Naive thymus-derived CD4-positive, alpha-beta T cell (primary cell): ENCODE results near the gene SH3D19. TPM values are rescaled to one million over a fixed set of nuclear protein-coding genes. Genes with fewer than 3 reads are reported as not detected.

Source experiments
- ATAC-seq: fragments of 150-1000 bp; cut with Tn5 transposase; 2 replicates; pipeline ENCODE4 v1.10.0; 2021; ENCODE audit warnings: mild to moderate bottlenecking, moderate library complexity
- CTCF ChIA-PET: fragments of 350-600 bp; sonication (Branson Sonifier 250); formaldehyde crosslinking; loops from one replicate; lab custom pipeline; 2021; ENCODE audit warnings: antibody characterized with exemption; lab: Charles Lee
- POLR2A ChIA-PET: fragments of 350-600 bp; sonication (Branson Sonifier 250); formaldehyde crosslinking; loops from one replicate; lab custom pipeline; 2021; ENCODE audit warnings: antibody characterized with exemption, inconsistent platforms; lab: Charles Lee
- DNase-seq, 9 donors: peaks; one replicate each; pipeline versions ENCODE4 v3.0.0 to v3.0.0-alpha.2; 2020 to 2022; ENCODE audit warnings: mixed read lengths in 1 of 9
- H3K27ac ChIP-seq: one replicate; pipeline ENCODE4 v1.7.0; 2013; ENCODE audit warnings: mild to moderate bottlenecking, low read depth, low read length, moderate library complexity
- H3K27me3 ChIP-seq, 2 donors: one replicate each; pipeline ENCODE4 v1.7.0; 2013; ENCODE audit warnings: low read length in 2 of 2, mild to moderate bottlenecking in 2 of 2, moderate library complexity in 2 of 2; ENCODE audit not compliant: control insufficient read depth in 2 of 2, insufficient read depth in 2 of 2
- H3K36me3 ChIP-seq, 3 experiments: 1 replicate in 2 of 3; 2 replicates in 1 of 3; pipeline ENCODE4 v1.7.0; 2013; ENCODE audit warnings: low read length in 3 of 3, mild to moderate bottlenecking in 3 of 3, moderate library complexity in 1 of 3; ENCODE audit not compliant: insufficient read depth in 3 of 3, control insufficient read depth in 2 of 3
- H3K4me1 ChIP-seq, 2 donors: one replicate each; pipeline ENCODE4 v1.7.0; 2013; ENCODE audit warnings: low read length in 2 of 2, mild to moderate bottlenecking in 2 of 2, moderate library complexity in 1 of 2; ENCODE audit not compliant: control insufficient read depth in 2 of 2, insufficient read depth in 2 of 2
- H3K4me3 ChIP-seq: 2 replicates; pipeline ENCODE4 v1.7.0; 2013; ENCODE audit warnings: mild to moderate bottlenecking, low read length
- H3K9me3 ChIP-seq, 3 experiments: 1 replicate in 2 of 3; 2 replicates in 1 of 3; pipeline ENCODE4 v1.7.0; 2013; ENCODE audit warnings: low read length in 3 of 3; ENCODE audit not compliant: control insufficient read depth in 2 of 3
- H3K27ac Mint-ChIP-seq, 9 donors: one replicate each; pipeline ENCODE4 v1.8.0; 2020 to 2022; ENCODE audit warnings: mixed read lengths in 9 of 9, mild to moderate bottlenecking in 8 of 9, moderate library complexity in 5 of 9, inconsistent platforms in 2 of 9
- H3K27me3 Mint-ChIP-seq, 5 donors: one replicate each; pipeline ENCODE4 v1.8.0; 2021 to 2022; ENCODE audit warnings: mixed read lengths in 5 of 5, mild to moderate bottlenecking in 1 of 5
- H3K36me3 Mint-ChIP-seq, 5 donors: one replicate each; pipeline ENCODE4 v1.8.0; 2020 to 2022; ENCODE audit warnings: mixed read lengths in 5 of 5, mild to moderate bottlenecking in 3 of 5, inconsistent platforms in 1 of 5
- H3K4me1 Mint-ChIP-seq, 7 donors: one replicate each; pipeline ENCODE4 v1.8.0; 2020 to 2022; ENCODE audit warnings: mixed read lengths in 7 of 7, mild to moderate bottlenecking in 3 of 7, inconsistent platforms in 1 of 7
- H3K4me3 Mint-ChIP-seq, 10 donors: one replicate each; pipeline ENCODE4 v1.8.0; 2020 to 2022; ENCODE audit warnings: mild to moderate bottlenecking in 10 of 10, mixed read lengths in 10 of 10, moderate library complexity in 6 of 10, inconsistent platforms in 2 of 10
- H3K9me3 Mint-ChIP-seq, 11 donors: one replicate each; pipeline ENCODE4 v1.8.0; 2020 to 2022; ENCODE audit warnings: mixed read lengths in 11 of 11, mild to moderate bottlenecking in 4 of 11, inconsistent platforms in 1 of 11, moderate library complexity in 1 of 11
- intact Hi-C, 2 donors: fragments of 100-400 bp; cut with micrococcal nuclease; formaldehyde crosslinking; loops; one replicate each; pipeline ENCODE4 v1.15.1; 2023
- polyA plus RNA-seq, 2 donors: library from polyadenylated mRNA; unstranded; fragments of 300-500 nt; fragmentation: Illumina TruSeq; gene quantifications; one replicate each; pipeline ENCODE4 v1.2.3, GENCODE V29; 2021
- total RNA-seq, 6 experiments: library from RNA in 5 of 6; stranded (reverse) in 5 of 6; gene quantifications; 1 replicate in 5 of 6; 2 replicates in 1 of 6; pipeline ENCODE4 v1.2.3 and lab custom pipeline; 2021 to 2026

SH3D19 gene
- total and polyA plus RNA-seq, 7 experiments from 2014 or later, result 0.66 to 1.8 (median 1.0) TPM; not detected in 2

DNA sequence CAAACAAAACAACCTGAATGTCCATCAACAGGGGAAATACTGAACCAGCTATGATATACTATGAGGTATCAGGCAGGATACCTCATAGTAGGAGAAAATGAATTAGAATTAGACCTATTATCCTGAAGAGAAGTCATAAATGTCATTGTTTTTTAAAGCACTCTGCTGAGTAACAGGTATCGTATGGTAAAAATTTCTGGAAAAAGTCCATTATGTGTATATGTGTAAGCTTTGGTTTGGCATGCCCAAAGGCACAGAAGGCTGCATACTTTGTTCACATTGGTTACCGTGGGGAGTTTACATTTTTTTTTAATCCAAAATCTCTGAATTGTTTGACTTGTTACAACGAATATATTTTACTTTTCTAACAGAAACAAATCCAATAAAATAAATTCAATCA lies 155.5 kb downstream of the SH3D19 start:
- H3K9me3 ChIP-seq, result no peaks in the 10 kb centered on the region
- Mint-ChIP-seq H3K4me3 (no peak overlapping the region), H3K27ac (no peak overlapping the region), H3K36me3 (no peaks in the 10 kb centered on the region), H3K27me3 (peaks cover 8 to 31% (median 14%) of the 10 kb centered on the region in 5 donors), H3K4me1 (peaks cover 0 to 1% (median 0%) of the 10 kb centered on the region in 7 donors), H3K9me3 (peaks cover 0 to 3% (median 0%) of the 10 kb centered on the region in 11 donors)
- ChIA-PET POLR2A (no interaction called here), CTCF (no interaction called here)
- no peak overlapping the region for H3K27ac ChIP-seq
- DNase-seq (no peak), ATAC-seq (no peak)
- H3K36me3 ChIP-seq, result no peaks in the 10 kb centered on the region
- H3K27me3 ChIP-seq, result no peaks in the 10 kb centered on the region
- intact Hi-C loops, result no loop called here
- no peaks in the 10 kb centered on the region for H3K4me1 ChIP-seq
- no peak overlapping the region for H3K4me3 ChIP-seq

DNA sequence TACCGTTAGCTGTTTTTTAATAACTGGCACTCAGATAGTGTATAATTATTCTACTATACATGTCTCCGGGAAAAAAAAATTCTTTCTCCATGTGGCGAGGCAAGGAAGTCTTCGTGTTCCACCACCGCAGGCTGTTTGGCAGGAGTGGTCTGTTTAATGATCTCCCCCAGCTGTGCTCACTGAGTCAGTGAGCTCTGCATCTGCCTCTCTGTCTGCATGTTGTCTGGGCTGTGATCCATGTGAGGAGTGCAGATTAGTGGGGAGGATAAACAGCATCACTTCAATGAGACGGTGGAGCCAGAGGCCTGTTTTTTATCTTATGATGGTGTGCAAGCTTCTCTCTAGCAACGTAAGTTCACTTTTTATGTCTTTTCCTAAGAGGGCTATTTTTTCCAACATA lies 156.2 kb downstream of the SH3D19 start:
- CTCF ChIA-PET, result no interaction called here
- POLR2A ChIA-PET, result no interaction called here
- Mint-ChIP-seq H3K27ac (no peak overlapping the region), H3K4me3 (no peak overlapping the region), H3K27me3 (peaks cover 8 to 27% (median 14%) of the 10 kb centered on the region in 5 donors), H3K36me3 (no peaks in the 10 kb centered on the region), H3K9me3 (peaks cover 0 to 3% (median 0%) of the 10 kb centered on the region in 11 donors), H3K4me1 (peaks cover 0 to 1% (median 0%) of the 10 kb centered on the region in 7 donors)
- no peaks in the 10 kb centered on the region for H3K36me3 ChIP-seq
- no peak for ATAC-seq
- no peaks in the 10 kb centered on the region for H3K9me3 ChIP-seq
- H3K4me1 ChIP-seq, result no peaks in the 10 kb centered on the region
- intact Hi-C loops, result no loop called here
- no peaks in the 10 kb centered on the region for H3K27me3 ChIP-seq
- no peak overlapping the region for H3K27ac ChIP-seq
- DNase-seq, result no peak
- H3K4me3 ChIP-seq, result no peak overlapping the region

DNA sequence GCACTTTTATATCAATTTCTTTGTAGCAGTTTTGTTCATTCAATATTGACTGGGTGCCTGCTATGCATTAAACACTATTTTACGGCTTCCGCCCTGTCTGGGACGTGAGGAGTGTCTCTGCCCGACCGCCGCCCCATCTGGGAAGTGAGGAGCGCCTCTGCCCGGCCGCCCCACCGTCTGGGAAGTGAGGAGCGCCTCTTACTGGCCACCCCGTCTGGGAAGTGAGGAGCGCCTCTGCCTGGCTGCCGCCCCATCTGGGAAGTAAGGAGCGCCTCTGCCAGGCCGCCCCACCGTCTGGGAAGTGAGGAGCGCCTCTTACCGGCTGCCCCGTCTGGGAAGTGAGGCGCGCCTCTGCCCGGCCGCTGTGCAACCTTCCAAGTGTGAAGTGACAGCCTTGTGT lies 157.8 kb downstream of the SH3D19 start:
- POLR2A ChIA-PET, result no interaction called here
- peaks cover 0 to 3% (median 0%) of the 10 kb centered on the region in 11 donors for H3K9me3 Mint-ChIP-seq

DNA sequence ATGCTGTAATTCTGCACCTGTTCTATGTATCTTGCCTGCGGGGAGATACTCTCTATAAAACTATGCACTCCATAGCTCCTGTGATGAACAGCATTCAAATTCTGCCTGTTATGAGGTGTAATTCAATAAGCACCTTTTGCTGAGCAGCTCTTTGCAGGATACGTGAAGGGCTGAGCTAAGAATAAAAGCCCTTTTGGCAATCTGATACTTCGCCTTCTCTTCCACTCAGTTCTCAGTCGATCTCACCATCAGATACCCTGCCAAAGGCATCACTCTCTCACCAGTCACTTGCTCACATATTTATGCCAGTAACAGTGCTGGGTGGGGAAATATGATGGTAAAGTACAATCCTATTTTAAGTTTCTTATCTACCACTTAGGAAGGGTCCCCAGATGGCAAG lies 158.8 kb downstream of the SH3D19 start:
- ChIA-PET CTCF (no interaction called here), POLR2A (no interaction called here)
- no peak overlapping the region for H3K4me3 Mint-ChIP-seq
- Histone ChIP-seq H3K27me3 (no peaks in the 10 kb centered on the region), H3K4me1 (no peaks in the 10 kb centered on the region), H3K36me3 (no peaks in the 10 kb centered on the region), H3K27ac (no peak overlapping the region), H3K9me3 (no peaks in the 10 kb centered on the region), H3K4me3 (no peak overlapping the region)
- intact Hi-C loops, result no loop called here
- peaks cover 0 to 3% (median 0%) of the 10 kb centered on the region in 11 donors for H3K9me3 Mint-ChIP-seq
- H3K4me1 Mint-ChIP-seq, result peaks cover 0 to 1% (median 0%) of the 10 kb centered on the region in 7 donors
- H3K27me3 Mint-ChIP-seq, result peaks cover 8 to 25% (median 16%) of the 10 kb centered on the region in 5 donors
- H3K27ac Mint-ChIP-seq, result no peak overlapping the region
- DNase-seq (no peak), ATAC-seq (no peak)
- H3K36me3 Mint-ChIP-seq, result no peaks in the 10 kb centered on the region

More for the DNA sequence above, 157.8 kb downstream of the SH3D19 start:
- CTCF ChIA-PET, result no interaction called here
- Mint-ChIP-seq H3K4me1 (peaks cover 0 to 1% (median 0%) of the 10 kb centered on the region in 7 donors), H3K27me3 (peaks cover 8 to 23% (median 14%) of the 10 kb centered on the region in 5 donors), H3K4me3 (no peak overlapping the region), H3K27ac (no peak overlapping the region), H3K36me3 (no peaks in the 10 kb centered on the region)
- Histone ChIP-seq H3K4me1 (no peaks in the 10 kb centered on the region), H3K4me3 (no peak overlapping the region), H3K27me3 (no peaks in the 10 kb centered on the region), H3K9me3 (no peaks in the 10 kb centered on the region), H3K27ac (no peak overlapping the region), H3K36me3 (no peaks in the 10 kb centered on the region)
- DNase-seq (no peak), ATAC-seq (no peak)
- intact Hi-C loops, result no loop called here

DNA sequence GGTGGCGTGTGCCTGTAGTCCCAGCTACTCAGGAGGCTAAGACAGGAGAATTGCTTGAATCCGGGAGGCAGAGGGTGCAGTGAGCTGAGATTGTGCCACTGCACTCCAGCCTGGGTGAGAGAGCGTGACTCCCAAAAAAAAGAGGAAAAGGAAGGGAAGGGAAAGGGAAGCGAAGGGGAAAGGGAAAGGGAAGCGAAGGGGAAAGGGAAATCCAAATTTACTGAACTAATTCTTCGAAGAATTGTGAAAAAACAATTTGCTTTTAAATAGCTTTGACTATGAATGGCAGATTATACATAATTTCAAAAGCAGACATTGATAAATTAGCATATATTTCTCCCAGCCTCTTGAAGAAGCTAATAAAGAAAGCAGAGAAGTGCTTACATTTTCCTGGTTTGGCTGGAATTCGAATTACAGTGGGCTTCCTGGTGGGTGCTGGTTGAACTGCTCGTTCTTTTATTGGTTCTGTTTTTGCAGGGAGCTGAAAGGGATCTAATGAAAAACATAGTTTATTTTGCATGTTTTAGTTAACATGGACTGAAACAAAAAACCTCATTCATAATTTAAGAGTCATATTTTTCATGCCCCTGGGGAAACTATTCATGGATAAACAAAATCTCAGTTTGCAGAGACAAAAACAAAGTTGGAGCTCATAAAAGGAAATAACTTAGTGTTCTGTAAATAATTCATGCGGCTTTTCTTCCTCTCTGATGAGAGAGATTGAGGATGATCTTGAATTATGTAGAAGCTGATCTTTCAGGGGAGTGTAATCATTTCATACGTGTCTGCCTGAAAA lies 160.0 kb downstream of the SH3D19 start:
- Histone ChIP-seq H3K36me3 (no peaks in the 10 kb centered on the region), H3K27ac (no peak overlapping the region), H3K4me1 (no peaks in the 10 kb centered on the region), H3K27me3 (no peaks in the 10 kb centered on the region), H3K9me3 (no peaks in the 10 kb centered on the region), H3K4me3 (no peak overlapping the region)
- ChIA-PET CTCF (interaction anchor here (0.7 kb wide), 1 partner anchor 1525 kb away, joined by 5 read pairs; no protein-coding TSS in a partner anchor), POLR2A (no interaction called here)
- H3K9me3 Mint-ChIP-seq, result no peaks in the 10 kb centered on the region
- DNase-seq (no peak), ATAC-seq (no peak)
- intact Hi-C loops, result no loop called here
- H3K4me1 Mint-ChIP-seq, result peaks cover 0 to 1% (median 0%) of the 10 kb centered on the region in 7 donors
- no peak overlapping the region for H3K27ac Mint-ChIP-seq
- peaks cover 10 to 29% (median 12%) of the 10 kb centered on the region in 5 donors for H3K27me3 Mint-ChIP-seq
- H3K4me3 Mint-ChIP-seq, result no peak overlapping the region
- H3K36me3 Mint-ChIP-seq, result no peaks in the 10 kb centered on the region

DNA sequence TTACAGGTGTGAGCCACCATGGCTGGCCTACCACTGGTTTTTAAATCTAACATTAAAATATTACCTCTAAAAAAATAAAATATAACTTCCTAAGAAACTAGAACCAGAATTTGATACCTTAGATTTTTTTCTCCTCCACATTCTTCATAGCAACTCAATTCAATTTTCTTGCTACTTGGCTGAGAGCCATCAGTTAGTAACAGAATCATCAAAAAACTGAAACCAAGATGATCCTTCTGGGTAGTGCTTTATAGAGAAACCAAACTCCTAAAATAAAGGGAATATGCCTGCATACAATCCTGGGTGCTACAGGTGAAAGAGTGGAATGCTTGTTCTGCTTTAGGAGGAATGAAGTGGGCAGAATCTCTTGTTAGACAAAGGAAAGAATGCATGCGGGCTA lies 161.6 kb downstream of the SH3D19 start:
- H3K9me3 Mint-ChIP-seq, result no peaks in the 10 kb centered on the region
- Histone ChIP-seq H3K27ac (no peak overlapping the region), H3K36me3 (no peaks in the 10 kb centered on the region), H3K9me3 (no peaks in the 10 kb centered on the region), H3K4me3 (no peak overlapping the region), H3K4me1 (no peaks in the 10 kb centered on the region), H3K27me3 (no peaks in the 10 kb centered on the region)
- H3K27me3 Mint-ChIP-seq, result peaks cover 8 to 26% (median 11%) of the 10 kb centered on the region in 5 donors
- H3K36me3 Mint-ChIP-seq, result no peaks in the 10 kb centered on the region
- H3K4me1 Mint-ChIP-seq, result peaks cover 0 to 1% (median 0%) of the 10 kb centered on the region in 7 donors
- intact Hi-C loops, result no loop called here
- no peak overlapping the region for H3K4me3 Mint-ChIP-seq
- ATAC-seq, result no peak
- POLR2A ChIA-PET, result no interaction called here
- no peak for DNase-seq
- CTCF ChIA-PET, result interaction anchor here (0.5 to 0.6 kb wide), 2 partner anchors 32 to 59 kb away, joined by 3 to 4 read pairs; no protein-coding TSS in a partner anchor
- no peak overlapping the region for H3K27ac Mint-ChIP-seq
